GM23338 (cell line): ENCODE data around the gene PTGR2. TPM values are rescaled to one million over a fixed set of nuclear protein-coding genes. Genes with fewer than 3 reads are reported as not detected.

ENCODE experiments used
- CREB1 ChIP-seq: fragments of 250-450 bp; sonication (Bioruptor Pico); IDR thresholded peaks from 2 replicates; pipeline ENCODE4 v1.5.0; 2020; ENCODE audit warnings: low read depth, mild to moderate bottlenecking, moderate library complexity
- EZH2 ChIP-seq: fragments of 200-600 bp; sonication (generic); IDR thresholded peaks from one replicate; pipeline ENCODE4 v1.8.0; 2017; ENCODE audit warnings: antibody characterized with exemption, mild to moderate bottlenecking, low read depth; ENCODE audit not compliant: unreplicated experiment
- EZH2phosphoT487 ChIP-seq: fragments of 200-600 bp; sonication (generic); IDR thresholded peaks from one replicate; pipeline ENCODE4 v1.8.1; 2018; ENCODE audit warnings: antibody characterized with exemption; ENCODE audit not compliant: unreplicated experiment
- JUNB ChIP-seq: IDR thresholded peaks from one replicate; pipeline ENCODE4 v1.6.1; 2016; ENCODE audit warnings: antibody characterized with exemption; ENCODE audit not compliant: unreplicated experiment
- POLR2AphosphoS5 ChIP-seq: IDR thresholded peaks from 2 replicates; pipeline ENCODE4 v1.6.1; 2016; ENCODE audit warnings: antibody characterized with exemption, low read depth
- STAT1 ChIP-seq: IDR thresholded peaks from one replicate; pipeline ENCODE4 v1.6.1; 2016; ENCODE audit warnings: antibody characterized with exemption; ENCODE audit not compliant: unreplicated experiment
- polyA plus RNA-seq: library from polyadenylated mRNA; unstranded; fragments of >200 nt; fragmentation: Nextera tagmentation; extraction: Ambion mirVana; gene quantifications from 2 replicates; pipeline ENCODE4 v1.2.1, GENCODE V29; 2016
- total RNA-seq: library from RNA; depleted of rRNA; stranded (reverse); fragments of >200 nt; shearing (Covaris generic); gene quantifications from 2 replicates; pipeline ENCODE4 v1.2.3, GENCODE V29; 2014
- TF ChIP-seq, protein P1 (sequence below): fragments of 250-450 bp; sonication (Bioruptor Pico); IDR thresholded peaks from 2 replicates; pipeline ENCODE4 v1.5.0; 2020; ENCODE audit warnings: mild to moderate bottlenecking, moderate library complexity
- TF ChIP-seq, protein P2 (sequence below), 2 experiments: fragments of 200-600 bp in 1 of 2; sonication (generic) in 1 of 2; conservative IDR thresholded peaks; 2 replicates each; pipeline versions ENCODE4 v1.5.1 to v1.6.1; 2016 to 2017; ENCODE audit warnings: antibody characterized with exemption in 2 of 2, low read depth in 2 of 2, mild to moderate bottlenecking in 2 of 2, moderate library complexity in 1 of 2
- TF ChIP-seq, protein P3 (sequence below): IDR thresholded peaks from 2 replicates; pipeline ENCODE4 v1.6.1; 2016; ENCODE audit warnings: antibody characterized with exemption

The PTGR2 gene
- total and polyA plus RNA-seq, 2 experiments from 2014 or later, result 20.0 to 25.4 TPM

DNA sequence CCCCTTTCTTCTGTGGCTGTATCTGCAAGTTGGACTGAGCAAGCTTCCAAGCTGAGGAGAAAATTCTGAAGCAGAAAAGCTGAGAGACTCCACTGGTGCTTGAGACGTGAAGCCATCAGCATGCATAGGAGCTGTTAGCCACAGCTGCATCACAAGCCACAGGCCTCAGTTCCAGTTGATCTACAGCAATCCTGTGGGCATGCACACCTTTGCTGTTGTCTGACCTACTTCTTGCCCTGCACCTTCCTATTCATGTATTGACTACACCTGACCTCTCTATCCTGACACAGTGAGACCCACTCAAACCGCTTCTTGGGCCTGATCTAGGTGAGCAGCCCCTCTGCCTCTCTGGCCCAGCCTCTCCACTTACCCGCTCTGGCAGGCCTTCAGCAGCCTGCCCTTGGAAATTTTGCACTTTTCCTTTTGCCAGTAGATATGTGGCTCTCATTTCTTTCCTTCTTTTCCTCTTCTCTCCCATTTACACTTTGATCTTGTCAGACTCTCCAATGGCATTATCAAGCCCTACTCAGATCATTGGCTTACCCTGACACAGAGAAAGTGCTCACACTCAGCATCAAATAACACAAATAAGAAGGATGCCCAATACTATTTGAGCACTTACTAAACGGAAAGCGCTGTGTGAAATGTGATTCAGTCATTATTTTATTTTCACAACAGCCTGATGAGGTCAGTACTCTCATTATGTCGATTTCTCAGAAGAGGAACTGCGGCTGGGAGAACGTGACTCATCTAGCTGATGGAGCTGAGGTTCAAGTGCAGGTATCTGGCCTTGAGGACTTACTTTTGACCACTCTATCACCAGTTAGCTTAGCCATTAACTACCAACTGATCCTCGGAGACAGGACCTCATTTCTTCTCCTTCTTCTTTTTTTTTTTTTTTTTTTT lies 21.9 kb upstream of the PTGR2 start (continued):
- TF ChIP-seq, protein P1, sequence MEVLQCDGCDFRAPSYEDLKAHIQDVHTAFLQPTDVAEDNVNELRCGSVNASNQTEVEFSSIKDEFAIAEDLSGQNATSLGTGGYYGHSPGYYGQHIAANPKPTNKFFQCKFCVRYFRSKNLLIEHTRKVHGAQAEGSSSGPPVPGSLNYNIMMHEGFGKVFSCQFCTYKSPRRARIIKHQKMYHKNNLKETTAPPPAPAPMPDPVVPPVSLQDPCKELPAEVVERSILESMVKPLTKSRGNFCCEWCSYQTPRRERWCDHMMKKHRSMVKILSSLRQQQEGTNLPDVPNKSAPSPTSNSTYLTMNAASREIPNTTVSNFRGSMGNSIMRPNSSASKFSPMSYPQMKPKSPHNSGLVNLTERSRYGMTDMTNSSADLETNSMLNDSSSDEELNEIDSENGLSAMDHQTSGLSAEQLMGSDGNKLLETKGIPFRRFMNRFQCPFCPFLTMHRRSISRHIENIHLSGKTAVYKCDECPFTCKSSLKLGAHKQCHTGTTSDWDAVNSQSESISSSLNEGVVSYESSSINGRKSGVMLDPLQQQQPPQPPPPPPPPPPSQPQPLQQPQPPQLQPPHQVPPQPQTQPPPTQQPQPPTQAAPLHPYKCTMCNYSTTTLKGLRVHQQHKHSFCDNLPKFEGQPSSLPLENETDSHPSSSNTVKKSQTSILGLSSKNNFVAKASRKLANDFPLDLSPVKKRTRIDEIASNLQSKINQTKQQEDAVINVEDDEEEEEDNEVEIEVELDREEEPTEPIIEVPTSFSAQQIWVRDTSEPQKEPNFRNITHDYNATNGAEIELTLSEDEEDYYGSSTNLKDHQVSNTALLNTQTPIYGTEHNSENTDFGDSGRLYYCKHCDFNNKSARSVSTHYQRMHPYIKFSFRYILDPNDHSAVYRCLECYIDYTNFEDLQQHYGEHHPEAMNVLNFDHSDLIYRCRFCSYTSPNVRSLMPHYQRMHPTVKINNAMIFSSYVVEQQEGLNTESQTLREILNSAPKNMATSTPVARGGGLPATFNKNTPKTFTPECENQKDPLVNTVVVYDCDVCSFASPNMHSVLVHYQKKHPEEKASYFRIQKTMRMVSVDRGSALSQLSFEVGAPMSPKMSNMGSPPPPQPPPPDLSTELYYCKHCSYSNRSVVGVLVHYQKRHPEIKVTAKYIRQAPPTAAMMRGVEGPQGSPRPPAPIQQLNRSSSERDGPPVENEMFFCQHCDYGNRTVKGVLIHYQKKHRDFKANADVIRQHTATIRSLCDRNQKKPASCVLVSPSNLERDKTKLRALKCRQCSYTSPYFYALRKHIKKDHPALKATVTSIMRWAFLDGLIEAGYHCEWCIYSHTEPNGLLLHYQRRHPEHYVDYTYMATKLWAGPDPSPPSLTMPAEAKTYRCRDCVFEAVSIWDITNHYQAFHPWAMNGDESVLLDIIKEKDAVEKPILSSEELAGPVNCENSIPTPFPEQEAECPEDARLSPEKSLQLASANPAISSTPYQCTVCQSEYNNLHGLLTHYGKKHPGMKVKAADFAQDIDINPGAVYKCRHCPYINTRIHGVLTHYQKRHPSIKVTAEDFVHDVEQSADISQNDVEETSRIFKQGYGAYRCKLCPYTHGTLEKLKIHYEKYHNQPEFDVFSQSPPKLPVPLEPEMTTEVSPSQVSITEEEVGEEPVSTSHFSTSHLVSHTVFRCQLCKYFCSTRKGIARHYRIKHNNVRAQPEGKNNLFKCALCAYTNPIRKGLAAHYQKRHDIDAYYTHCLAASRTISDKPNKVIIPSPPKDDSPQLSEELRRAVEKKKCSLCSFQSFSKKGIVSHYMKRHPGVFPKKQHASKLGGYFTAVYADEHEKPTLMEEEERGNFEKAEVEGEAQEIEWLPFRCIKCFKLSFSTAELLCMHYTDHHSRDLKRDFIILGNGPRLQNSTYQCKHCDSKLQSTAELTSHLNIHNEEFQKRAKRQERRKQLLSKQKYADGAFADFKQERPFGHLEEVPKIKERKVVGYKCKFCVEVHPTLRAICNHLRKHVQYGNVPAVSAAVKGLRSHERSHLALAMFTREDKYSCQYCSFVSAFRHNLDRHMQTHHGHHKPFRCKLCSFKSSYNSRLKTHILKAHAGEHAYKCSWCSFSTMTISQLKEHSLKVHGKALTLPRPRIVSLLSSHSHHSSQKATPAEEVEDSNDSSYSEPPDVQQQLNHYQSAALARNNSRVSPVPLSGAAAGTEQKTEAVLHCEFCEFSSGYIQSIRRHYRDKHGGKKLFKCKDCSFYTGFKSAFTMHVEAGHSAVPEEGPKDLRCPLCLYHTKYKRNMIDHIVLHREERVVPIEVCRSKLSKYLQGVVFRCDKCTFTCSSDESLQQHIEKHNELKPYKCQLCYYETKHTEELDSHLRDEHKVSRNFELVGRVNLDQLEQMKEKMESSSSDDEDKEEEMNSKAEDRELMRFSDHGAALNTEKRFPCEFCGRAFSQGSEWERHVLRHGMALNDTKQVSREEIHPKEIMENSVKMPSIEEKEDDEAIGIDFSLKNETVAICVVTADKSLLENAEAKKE (CRISPR knock-in tag), result no peak
- TF ChIP-seq EZH2 (no peak), CREB1 (CRISPR knock-in tag) (no peak), POLR2AphosphoS5 (no peak), STAT1 (no peak), JUNB (no peak), EZH2phosphoT487 (no peak)
- TF ChIP-seq, protein P2, sequence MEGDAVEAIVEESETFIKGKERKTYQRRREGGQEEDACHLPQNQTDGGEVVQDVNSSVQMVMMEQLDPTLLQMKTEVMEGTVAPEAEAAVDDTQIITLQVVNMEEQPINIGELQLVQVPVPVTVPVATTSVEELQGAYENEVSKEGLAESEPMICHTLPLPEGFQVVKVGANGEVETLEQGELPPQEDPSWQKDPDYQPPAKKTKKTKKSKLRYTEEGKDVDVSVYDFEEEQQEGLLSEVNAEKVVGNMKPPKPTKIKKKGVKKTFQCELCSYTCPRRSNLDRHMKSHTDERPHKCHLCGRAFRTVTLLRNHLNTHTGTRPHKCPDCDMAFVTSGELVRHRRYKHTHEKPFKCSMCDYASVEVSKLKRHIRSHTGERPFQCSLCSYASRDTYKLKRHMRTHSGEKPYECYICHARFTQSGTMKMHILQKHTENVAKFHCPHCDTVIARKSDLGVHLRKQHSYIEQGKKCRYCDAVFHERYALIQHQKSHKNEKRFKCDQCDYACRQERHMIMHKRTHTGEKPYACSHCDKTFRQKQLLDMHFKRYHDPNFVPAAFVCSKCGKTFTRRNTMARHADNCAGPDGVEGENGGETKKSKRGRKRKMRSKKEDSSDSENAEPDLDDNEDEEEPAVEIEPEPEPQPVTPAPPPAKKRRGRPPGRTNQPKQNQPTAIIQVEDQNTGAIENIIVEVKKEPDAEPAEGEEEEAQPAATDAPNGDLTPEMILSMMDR (conservative IDR thresholded peaks at IDR 0.05; ENCODE audit: low read depth in 2 of 2), result no peak
- TF ChIP-seq, protein P3, sequence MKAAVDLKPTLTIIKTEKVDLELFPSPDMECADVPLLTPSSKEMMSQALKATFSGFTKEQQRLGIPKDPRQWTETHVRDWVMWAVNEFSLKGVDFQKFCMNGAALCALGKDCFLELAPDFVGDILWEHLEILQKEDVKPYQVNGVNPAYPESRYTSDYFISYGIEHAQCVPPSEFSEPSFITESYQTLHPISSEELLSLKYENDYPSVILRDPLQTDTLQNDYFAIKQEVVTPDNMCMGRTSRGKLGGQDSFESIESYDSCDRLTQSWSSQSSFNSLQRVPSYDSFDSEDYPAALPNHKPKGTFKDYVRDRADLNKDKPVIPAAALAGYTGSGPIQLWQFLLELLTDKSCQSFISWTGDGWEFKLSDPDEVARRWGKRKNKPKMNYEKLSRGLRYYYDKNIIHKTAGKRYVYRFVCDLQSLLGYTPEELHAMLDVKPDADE, result no peak
